HCT116 (cell line): ENCODE data around the gene LPA. TPM values are rescaled to one million over a fixed set of nuclear protein-coding genes. Genes with fewer than 3 reads are reported as not detected.

Experiments
- ATAC-seq: fragments of 200-7000 bp; cut with Tn5 transposase; 2 replicates; pipeline ENCODE4 v1.9.1; 2020; ENCODE audit warnings: mild to moderate bottlenecking, moderate library complexity
- BruUV-seq: library from RNA; stranded (reverse); fragments of 400-500 nt; replicated peaks from 2 replicates; lab custom pipeline; 2021; lab: Mats Ljungman, UMichigan
- CTCF ChIA-PET: fragments of 300-600 bp; sonication (Branson Sonifier 250); formaldehyde crosslinking; loops from one replicate; lab custom pipeline; 2021; ENCODE audit warnings: antibody characterized with exemption; lab: Charles Lee
- POLR2A ChIA-PET: fragments of 300-600, 350-600 bp; sonication (Branson Sonifier 250); formaldehyde crosslinking; loops from one replicate; lab custom pipeline; 2021; ENCODE audit warnings: antibody characterized with exemption; lab: Charles Lee
- RAD21 ChIA-PET, 2 experiments: fragments of 300-600 bp; sonication (Branson Sonifier 250); formaldehyde crosslinking; loops; one replicate each; lab custom pipeline; 2023; ENCODE audit warnings: low total read pairs in 2 of 2; ENCODE audit not compliant: uncharacterized antibody in 2 of 2, unreplicated experiment in 2 of 2, low non-redundant PET in 1 of 2; lab: Charles Lee
- DNase-seq: peaks from one replicate; pipeline ENCODE4 v3.0.0-alpha.2; 2010; ENCODE audit warnings: low read depth, low spot score
- H2AFZ ChIP-seq: fragments of 200-600 bp; shearing (Covaris generic), sonication (generic); 2 replicates; pipeline ENCODE4 v1.6.1; 2017; ENCODE audit warnings: low read depth, mixed run types, mixed read lengths, antibody characterized with exemption, low read length; ENCODE audit not compliant: poor library complexity, severe bottlenecking
- H3K27ac ChIP-seq: 2 replicates; pipeline ENCODE4 v1.5.1; 2012; ENCODE audit warnings: low read depth, low read length
- H3K27me3 ChIP-seq: fragments of 200-600 bp; sonication (generic); 2 replicates; pipeline ENCODE4 v1.6.1; 2016; ENCODE audit warnings: mixed run types, low read length, mixed read lengths; ENCODE audit not compliant: insufficient read depth
- H3K36me3 ChIP-seq, 2 experiments: fragments of 200-500 bp in 1 of 2; fragments of 200-600 bp in 1 of 2; sonication (Bioruptor generic) in 1 of 2; sonication (generic) in 1 of 2; 2 replicates each; pipeline versions ENCODE4 v1.5.1 to v1.6.1; 2014 to 2016; ENCODE audit warnings: low read length in 2 of 2, inconsistent platforms in 1 of 2, mixed read lengths in 1 of 2, mixed run types in 1 of 2; ENCODE audit not compliant: insufficient read depth in 2 of 2, control insufficient read depth in 1 of 2
- H3K4me1 ChIP-seq, 2 experiments: fragments of 200-600 bp in 1 of 2; sonication (generic) in 1 of 2; 2 replicates each; pipeline versions ENCODE4 v1.5.1 to v1.6.1; 2012 to 2017; ENCODE audit warnings: low read length in 2 of 2, inconsistent platforms in 1 of 2, mild to moderate bottlenecking in 1 of 2, mixed read lengths in 1 of 2, mixed run types in 1 of 2, moderate library complexity in 1 of 2; ENCODE audit not compliant: insufficient read depth in 2 of 2, control insufficient read depth in 1 of 2
- H3K4me2 ChIP-seq: fragments of 200-600 bp; sonication (generic); 2 replicates; pipeline ENCODE4 v1.6.1; 2017; ENCODE audit warnings: mixed run types, low read length, mixed read lengths
- H3K4me3 ChIP-seq, 2 experiments: fragments of 200-600 bp in 1 of 2; sonication (generic) in 1 of 2; replicated peaks in 1 of 2; 2 replicates each; pipeline ENCODE4 v1.5.1; 2011 to 2016; ENCODE audit warnings: low read length in 2 of 2, control low read depth in 1 of 2, low read depth in 1 of 2, mild to moderate bottlenecking in 1 of 2, mixed read lengths in 1 of 2, mixed run types in 1 of 2
- H3K79me2 ChIP-seq: fragments of 200-600 bp; sonication (generic); 2 replicates; pipeline ENCODE4 v1.6.1; 2017; ENCODE audit warnings: mild to moderate bottlenecking, mixed run types, low read length, moderate library complexity, mixed read lengths; ENCODE audit not compliant: insufficient read depth
- H3K9ac ChIP-seq: fragments of 200-600 bp; sonication (generic); 2 replicates; pipeline ENCODE4 v1.6.1; 2016; ENCODE audit warnings: low read length, mixed read lengths
- H3K9me2 ChIP-seq: fragments of 200-600 bp; sonication (generic), shearing (Covaris generic); 2 replicates; pipeline ENCODE4 v1.6.1; 2017; ENCODE audit warnings: mixed run types, mild to moderate bottlenecking, moderate library complexity; ENCODE audit not compliant: insufficient read depth
- H3K9me3 ChIP-seq, 2 experiments: fragments of 200-500 bp in 1 of 2; fragments of 200-600 bp in 1 of 2; sonication (Bioruptor generic) in 1 of 2; sonication (generic) in 1 of 2; 2 replicates each; pipeline ENCODE4 v1.6.1; 2014 to 2017; ENCODE audit warnings: low read length in 2 of 2, mixed read lengths in 2 of 2, inconsistent platforms in 1 of 2, low read depth in 1 of 2, mild to moderate bottlenecking in 1 of 2, mixed run types in 1 of 2, moderate library complexity in 1 of 2; ENCODE audit not compliant: control insufficient read depth in 1 of 2, insufficient read depth in 1 of 2
- H4K20me1 ChIP-seq: fragments of 200-600 bp; sonication (generic), shearing (Covaris generic); 2 replicates; pipeline ENCODE4 v1.6.1; 2017; ENCODE audit warnings: mixed run types, mild to moderate bottlenecking, moderate library complexity; ENCODE audit not compliant: insufficient read depth
- CBX3 ChIP-seq: IDR thresholded peaks from 2 replicates; pipeline ENCODE4 v1.6.1; 2012; ENCODE audit warnings: low read depth
- CEBPB ChIP-seq: IDR thresholded peaks from 2 replicates; pipeline ENCODE4 v1.6.1; 2012; ENCODE audit warnings: low read depth
- EGR1 ChIP-seq: IDR thresholded peaks from 2 replicates; pipeline ENCODE4 v1.6.1; 2012; ENCODE audit warnings: low read depth
- ELF1 ChIP-seq: IDR thresholded peaks from 2 replicates; pipeline ENCODE4 v1.6.1; 2012; ENCODE audit warnings: low read depth, borderline replicate concordance
- FOSL1 ChIP-seq: IDR thresholded peaks from 2 replicates; pipeline ENCODE4 v1.6.1; 2012; ENCODE audit warnings: low read depth
- JUND ChIP-seq: IDR thresholded peaks from 2 replicates; pipeline ENCODE4 v1.6.1; 2012
- MAX ChIP-seq: IDR thresholded peaks from 2 replicates; pipeline ENCODE4 v1.6.1; 2012
- POLR2A ChIP-seq: IDR thresholded peaks from 2 replicates; pipeline ENCODE4 v1.7.0; 2011; ENCODE audit warnings: borderline replicate concordance; ENCODE audit not compliant: insufficient read depth, insufficient read length; ENCODE audit errors: extremely low read depth
- RAD21 ChIP-seq: IDR thresholded peaks from 2 replicates; pipeline ENCODE4 v1.6.1; 2012; ENCODE audit warnings: low read depth, mild to moderate bottlenecking
- REST ChIP-seq: IDR thresholded peaks from 2 replicates; pipeline ENCODE4 v1.6.1; 2012; ENCODE audit warnings: low read depth
- SIN3A ChIP-seq: IDR thresholded peaks from 2 replicates; pipeline ENCODE4 v1.6.1; 2012; ENCODE audit warnings: low read depth
- SRF ChIP-seq: IDR thresholded peaks from 2 replicates; pipeline ENCODE4 v1.6.1; 2012; ENCODE audit warnings: low read depth
- TCF7L2 ChIP-seq: IDR thresholded peaks from 2 replicates; pipeline ENCODE4 v1.7.0; 2011; ENCODE audit warnings: borderline replicate concordance, inconsistent platforms; ENCODE audit not compliant: insufficient read depth, insufficient read length; ENCODE audit errors: extremely low read depth
- YY1 ChIP-seq: IDR thresholded peaks from 2 replicates; pipeline ENCODE4 v1.6.1; 2011; ENCODE audit warnings: low read length, low read depth, moderate library complexity, mild to moderate bottlenecking; ENCODE audit not compliant: insufficient replicate concordance; ENCODE audit errors: extremely low read depth
- ZBTB33 ChIP-seq: IDR thresholded peaks from 2 replicates; pipeline ENCODE4 v1.6.1; 2011; ENCODE audit warnings: mild to moderate bottlenecking, low read length, moderate library complexity; ENCODE audit not compliant: insufficient replicate concordance; ENCODE audit errors: extremely low read depth
- intact Hi-C: fragments of 100-400 bp; cut with micrococcal nuclease; formaldehyde crosslinking; loops from 2 replicates; pipeline ENCODE4 v1.10.0; 2022
- total RNA-seq: library from RNA; stranded (reverse); gene quantifications from one replicate; pipeline ENCODE4 v1.2.1, GENCODE V29; 2021; ENCODE audit not compliant: unreplicated experiment

Gene LPA
- total RNA-seq, 1 experiment from 2014 or later = not detected

- Histone ChIP-seq H3K9me3 (no peaks in the 10 kb centered on the region), H3K9me2 (no peaks in the 10 kb centered on the region), H3K9ac (no peak overlapping the region), H3K79me2 (no peaks in the 10 kb centered on the region), H3K27ac (no peak overlapping the region), H3K27me3 (peaks cover 17% of the 10 kb centered on the region; the same call in 1 of the 2 replicates), H2AFZ (no peak overlapping the region), H4K20me1 (no peaks in the 10 kb centered on the region), H3K36me3 (no peaks in the 10 kb centered on the region), H3K4me1 (no peaks in the 10 kb centered on the region), H3K4me3 (no peak overlapping the region), H3K4me2 (no peak overlapping the region)
- ChIA-PET POLR2A (no interaction called here), RAD21 (no interaction called here), CTCF (no interaction called here)
- DNase-seq (no peak), ATAC-seq (no peak)
- intact Hi-C loops = loop anchor here (10.0 kb wide), 1 partner anchor 798 kb away; no protein-coding TSS in a partner anchor
- BruUV-seq = no TSS peak
- TF ChIP-seq ELF1 (no peak), CEBPB (no peak), POLR2A (no peak), JUND (no peak), EGR1 (no peak), REST (no peak)
These were observed 1.6 kb downstream of the LPA start for GRCh38 chr6:160662429-160662828.

GRCh38 chr6:160661216-160661615 lies 2.9 kb downstream of the LPA start:
- no peaks in the 10 kb centered on the region for H4K20me1 ChIP-seq
- H3K27me3 ChIP-seq = peaks cover 13% of the 10 kb centered on the region; the same call in 1 of the 2 replicates
- no peak overlapping the region for H3K27ac ChIP-seq
- no peak overlapping the region for H2AFZ ChIP-seq
- no peaks in the 10 kb centered on the region for H3K36me3 ChIP-seq
- RAD21 ChIA-PET = no interaction called here
- CTCF ChIA-PET = no interaction called here
- no peaks in the 10 kb centered on the region for H3K4me1 ChIP-seq
- intact Hi-C loops = loop anchor here (10.0 kb wide), 1 partner anchor 796 kb away; no protein-coding TSS in a partner anchor
- no peaks in the 10 kb centered on the region for H3K9me2 ChIP-seq
- no peak overlapping the region for H3K9ac ChIP-seq
- no peaks in the 10 kb centered on the region for H3K9me3 ChIP-seq
- no peaks in the 10 kb centered on the region for H3K79me2 ChIP-seq
- no peak overlapping the region for H3K4me2 ChIP-seq
- ATAC-seq (no peak), DNase-seq (no peak)
- POLR2A ChIA-PET = no interaction called here
- H3K4me3 ChIP-seq = no peak overlapping the region
- no TSS peak for BruUV-seq
- TF ChIP-seq MAX (no peak), CBX3 (no peak), YY1 (no peak), ELF1 (no peak), RAD21 (no peak), ZBTB33 (no peak), CEBPB (no peak), JUND (no peak), SIN3A (no peak), TCF7L2 (no peak), SRF (no peak), FOSL1 (no peak), POLR2A (no peak)
